Stimulated activated naive B cell treated with anti-CD40 and anti-IgM and Interleukin-4, amounts not matched to agents 10 μg/mL and 1 μg/mL and 100 μg/mL, for 72 hours (primary cell): ENCODE results near the gene BPIFB2.
A peak's percentile ranks its signal among the peaks of the same experiment; 100 is the strongest.

ENCODE experiments used
- ATAC-seq, 2 donors: fragments of 150-1000 bp; cut with Tn5 transposase; replicated peaks; 2 replicates each; pipeline ENCODE4 v1.10.0; 2021; ENCODE audit warnings: moderate library complexity in 1 of 2
- DNase-seq: peaks from one replicate; pipeline ENCODE4 v3.0.0; 2021
- H3K27ac Mint-ChIP-seq: one replicate; pipeline ENCODE4 v1.8.0; 2022; ENCODE audit warnings: mild to moderate bottlenecking, mixed read lengths
- H3K27me3 Mint-ChIP-seq, 2 donors: one replicate each; pipeline ENCODE4 v1.8.0; 2022; ENCODE audit warnings: mixed read lengths in 2 of 2
- H3K36me3 Mint-ChIP-seq, 2 donors: one replicate each; pipeline ENCODE4 v1.8.0; 2022; ENCODE audit warnings: mixed read lengths in 2 of 2, mild to moderate bottlenecking in 1 of 2
- H3K4me1 Mint-ChIP-seq, 2 donors: one replicate each; pipeline ENCODE4 v1.8.0; 2022; ENCODE audit warnings: mixed read lengths in 2 of 2, mild to moderate bottlenecking in 1 of 2
- H3K4me3 Mint-ChIP-seq, 2 donors: one replicate each; pipeline ENCODE4 v1.8.0; 2022; ENCODE audit warnings: mild to moderate bottlenecking in 2 of 2, mixed read lengths in 2 of 2, moderate library complexity in 1 of 2
- H3K9me3 Mint-ChIP-seq, 2 donors: one replicate each; pipeline ENCODE4 v1.8.0; 2022; ENCODE audit warnings: mixed read lengths in 2 of 2, mild to moderate bottlenecking in 1 of 2

The BPIFB2 gene

DNA sequence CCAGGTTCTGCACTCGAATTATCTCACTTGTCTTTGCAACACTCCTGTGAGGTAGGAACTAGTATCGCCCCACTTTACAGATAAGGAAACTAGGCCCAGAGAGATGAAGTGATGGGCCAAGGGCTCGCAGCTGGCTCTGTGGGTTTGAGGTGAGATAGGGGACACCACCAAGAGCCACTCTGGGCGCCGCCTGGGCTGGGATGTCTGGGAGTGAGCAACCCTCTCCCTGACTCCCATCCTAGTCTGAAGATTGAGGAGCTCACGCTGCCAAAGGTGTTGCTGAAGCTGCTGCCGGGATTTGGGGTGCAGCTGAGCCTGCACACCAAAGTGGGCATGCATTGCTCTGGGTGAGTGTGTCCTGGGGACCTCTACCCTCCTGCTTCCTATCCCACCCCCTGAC lies 51.6 kb downstream of the BPIFB2 start:
- Mint-ChIP-seq H3K27me3 (no peaks in the 10 kb centered on the region), H3K36me3 (no peaks in the 10 kb centered on the region), H3K4me1 (peaks cover 0 to 2% of the 10 kb centered on the region in 2 donors), H3K4me3 (no peak overlapping the region), H3K27ac (no peak overlapping the region), H3K9me3 (peaks cover 0 to 2% of the 10 kb centered on the region in 2 donors)
- ATAC-seq: no peak
- DNase-seq: no peak

DNA sequence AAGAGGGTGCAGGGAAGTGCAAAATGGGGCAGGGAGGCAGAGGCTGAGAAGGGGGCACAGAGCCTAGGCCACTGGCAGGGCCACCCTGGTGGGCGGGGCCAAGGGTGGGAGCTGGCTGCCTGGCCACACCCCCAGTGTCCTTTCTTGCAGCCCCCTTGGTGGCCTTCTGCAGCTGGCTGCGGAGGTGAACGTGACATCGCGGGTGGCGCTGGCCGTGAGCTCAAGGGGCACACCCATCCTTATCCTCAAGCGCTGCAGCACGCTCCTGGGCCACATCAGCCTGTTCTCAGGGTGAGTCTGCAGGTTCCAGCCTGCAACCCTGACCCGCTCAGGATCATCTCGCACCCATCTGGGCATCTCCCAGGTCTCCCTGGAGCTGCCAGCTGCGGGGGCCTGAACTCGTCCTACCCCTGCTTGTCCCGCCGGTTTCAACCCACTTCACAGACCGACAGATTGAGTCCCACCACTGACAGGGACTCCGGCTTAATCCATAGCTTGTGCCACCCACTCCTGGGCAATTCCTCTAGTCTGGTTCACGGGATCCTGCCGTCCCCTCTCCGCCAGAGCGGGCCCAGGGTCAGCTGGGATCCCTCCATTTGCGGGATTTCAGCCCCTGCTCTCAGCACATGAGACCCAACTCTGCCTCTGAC lies 52.4 kb downstream of the BPIFB2 start:
- Mint-ChIP-seq H3K27me3 (no peaks in the 10 kb centered on the region), H3K4me1 (peaks cover 0 to 2% of the 10 kb centered on the region in 2 donors), H3K36me3 (no peaks in the 10 kb centered on the region), H3K4me3 (no peak overlapping the region), H3K27ac (no peak overlapping the region), H3K9me3 (no peaks in the 10 kb centered on the region)
- DNase-seq (no peak), ATAC-seq (no peak)

DNA sequence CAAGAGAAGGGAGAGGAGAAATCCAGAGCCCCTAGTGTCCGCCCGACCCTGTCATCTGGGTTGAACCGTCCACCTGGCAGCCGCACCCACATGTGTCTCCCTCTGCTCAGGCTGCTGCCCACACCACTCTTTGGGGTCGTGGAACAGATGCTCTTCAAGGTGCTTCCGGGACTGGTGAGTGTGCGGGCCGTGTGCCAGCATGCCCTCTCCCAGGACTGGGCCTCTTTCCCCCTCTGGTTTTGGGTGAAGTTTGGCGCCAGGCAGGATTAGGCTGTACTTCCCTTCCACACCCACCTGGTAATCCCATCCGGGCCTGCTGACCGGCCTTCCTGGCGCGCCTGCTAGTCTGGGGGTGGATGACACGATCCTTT lies 54.1 kb downstream of the BPIFB2 start:
- DNase-seq: no peak
- Mint-ChIP-seq H3K36me3 (no peaks in the 10 kb centered on the region), H3K9me3 (no peaks in the 10 kb centered on the region)

DNA sequence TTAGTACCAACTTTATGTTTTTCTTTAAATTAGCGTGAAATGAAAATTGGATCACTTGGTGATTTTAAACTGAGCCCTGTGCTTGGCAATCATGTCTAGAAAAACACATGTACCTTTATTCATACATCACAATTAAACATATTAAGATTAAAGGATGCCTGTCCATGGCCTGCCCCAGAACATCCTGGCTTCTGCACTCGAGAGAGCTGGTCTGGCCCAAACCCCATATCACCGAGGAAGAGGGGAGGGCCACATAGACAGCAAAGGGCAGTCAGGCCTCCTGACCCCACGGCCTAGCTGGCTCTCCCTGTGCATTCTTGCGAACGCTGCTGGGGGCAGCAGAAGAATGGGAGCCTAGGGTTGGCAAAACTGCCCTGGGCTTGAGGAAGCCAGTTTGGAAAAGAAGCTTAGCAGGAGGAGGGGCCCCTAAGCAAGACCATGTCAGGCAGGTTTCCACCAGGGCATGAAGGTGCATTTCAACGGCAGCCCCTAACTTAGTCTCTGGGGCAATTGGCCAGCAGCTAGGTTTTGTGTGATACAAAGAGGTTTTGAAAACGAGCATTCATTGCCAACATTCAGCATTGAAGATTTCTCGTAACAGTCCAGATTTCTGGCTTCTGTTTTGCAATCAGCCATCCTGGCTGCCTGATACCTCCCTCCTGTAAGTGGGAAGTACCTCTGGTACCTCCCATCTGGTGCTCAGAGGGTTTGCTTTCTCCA lies 54.8 kb downstream of the BPIFB2 start:
- Mint-ChIP-seq H3K36me3 (no peaks in the 10 kb centered on the region), H3K27ac (no peak overlapping the region), H3K4me1 (no peaks in the 10 kb centered on the region), H3K9me3 (no peaks in the 10 kb centered on the region), H3K4me3 (no peak overlapping the region), H3K27me3 (no peaks in the 10 kb centered on the region)
- ATAC-seq (no peak), DNase-seq (no peak)

More for the DNA sequence above, 54.1 kb downstream of the BPIFB2 start:
- H3K27me3 Mint-ChIP-seq: no peaks in the 10 kb centered on the region
- H3K27ac Mint-ChIP-seq: no peak overlapping the region
- ATAC-seq: no peak
- H3K4me1 Mint-ChIP-seq: no peaks in the 10 kb centered on the region
- no peak overlapping the region for H3K4me3 Mint-ChIP-seq

DNA sequence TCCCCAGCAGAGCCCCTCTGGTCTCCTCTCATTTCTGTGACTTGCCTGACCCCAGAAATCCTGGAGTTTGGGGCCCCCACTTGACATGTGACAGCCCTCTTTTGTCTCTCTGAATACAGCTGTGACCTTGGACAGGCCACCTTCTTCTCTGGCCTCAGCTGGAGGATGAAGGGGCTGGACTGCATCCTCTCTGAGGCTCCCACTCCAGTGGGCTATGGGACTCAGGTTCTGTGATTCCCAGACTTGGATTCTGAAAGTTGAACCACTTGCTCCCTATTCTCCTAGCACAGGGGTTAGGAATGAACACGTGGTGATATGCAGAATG lies 55.3 kb downstream of the BPIFB2 start:
- no peak overlapping the region for H3K27ac Mint-ChIP-seq
- H3K4me3 Mint-ChIP-seq: no peak overlapping the region
- no peaks in the 10 kb centered on the region for H3K27me3 Mint-ChIP-seq
- no peak for DNase-seq
- no peaks in the 10 kb centered on the region for H3K4me1 Mint-ChIP-seq
- no peaks in the 10 kb centered on the region for H3K9me3 Mint-ChIP-seq
- ATAC-seq: no peak
- no peaks in the 10 kb centered on the region for H3K36me3 Mint-ChIP-seq

DNA sequence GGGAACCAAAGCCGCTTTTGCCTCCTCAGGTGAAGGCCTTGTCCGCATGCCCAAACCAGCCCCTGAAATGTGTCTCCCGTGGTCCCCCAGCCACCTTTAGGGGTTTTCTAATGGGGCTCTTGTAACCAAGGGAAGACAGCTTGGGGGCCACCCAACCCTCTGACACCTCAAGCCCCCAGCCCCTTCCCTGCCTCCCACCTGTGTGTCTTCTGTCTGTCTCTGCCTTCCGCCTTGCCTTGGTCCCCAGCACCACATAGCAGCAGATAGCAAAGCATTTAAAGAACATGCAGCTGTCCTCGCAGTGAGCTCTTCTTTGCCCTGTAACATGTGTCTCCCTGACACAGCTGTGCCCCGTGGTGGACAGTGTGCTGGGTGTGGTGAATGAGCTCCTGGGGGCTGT lies 55.8 kb downstream of the BPIFB2 start:
- H3K9me3 Mint-ChIP-seq: no peaks in the 10 kb centered on the region
- DNase-seq: no peak
- H3K36me3 Mint-ChIP-seq: no peaks in the 10 kb centered on the region
- ATAC-seq: no peak
- H3K27me3 Mint-ChIP-seq: no peaks in the 10 kb centered on the region
- no peak overlapping the region for H3K27ac Mint-ChIP-seq
- H3K4me1 Mint-ChIP-seq: no peaks in the 10 kb centered on the region
- no peak overlapping the region for H3K4me3 Mint-ChIP-seq

DNA sequence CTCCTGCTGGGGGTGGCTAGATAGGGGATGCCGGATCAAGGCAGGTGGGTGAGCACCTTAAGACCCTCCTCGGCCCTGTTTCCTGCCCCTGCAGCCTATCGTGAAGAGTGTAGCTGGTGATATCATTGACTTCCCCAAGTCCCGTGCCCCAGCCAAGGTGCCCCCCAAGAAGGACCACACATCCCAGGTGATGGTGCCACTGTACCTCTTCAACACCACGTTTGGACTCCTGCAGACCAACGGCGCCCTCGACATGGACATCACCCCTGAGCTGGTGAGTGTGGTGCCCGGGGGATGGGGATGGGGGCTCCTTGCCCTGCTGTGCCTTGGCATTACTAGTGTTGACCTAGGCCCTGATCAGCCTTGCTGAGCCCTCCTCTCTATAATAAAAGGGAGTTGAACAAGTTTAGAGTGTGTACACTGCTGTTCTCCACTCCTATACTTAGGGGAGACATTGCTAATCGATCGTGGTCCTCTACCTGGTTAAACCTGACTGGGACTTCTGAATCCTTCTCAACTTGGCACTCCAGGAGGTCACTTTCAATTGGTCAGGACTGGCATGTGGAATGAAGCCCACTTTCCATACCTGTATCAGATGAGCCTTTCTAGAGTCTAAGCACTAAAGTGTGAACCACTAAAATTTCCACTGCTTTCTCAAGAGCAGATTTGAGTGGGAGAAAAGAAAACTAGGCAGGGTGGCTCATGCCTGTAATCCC lies 57.2 kb downstream of the BPIFB2 start:
- Mint-ChIP-seq H3K4me1 (no peaks in the 10 kb centered on the region), H3K4me3 (no peak overlapping the region), H3K27me3 (peaks cover 0 to 6% of the 10 kb centered on the region in 2 donors), H3K27ac (no peak overlapping the region), H3K9me3 (no peaks in the 10 kb centered on the region), H3K36me3 (no peaks in the 10 kb centered on the region)
- DNase-seq (no peak), ATAC-seq (no peak)

DNA sequence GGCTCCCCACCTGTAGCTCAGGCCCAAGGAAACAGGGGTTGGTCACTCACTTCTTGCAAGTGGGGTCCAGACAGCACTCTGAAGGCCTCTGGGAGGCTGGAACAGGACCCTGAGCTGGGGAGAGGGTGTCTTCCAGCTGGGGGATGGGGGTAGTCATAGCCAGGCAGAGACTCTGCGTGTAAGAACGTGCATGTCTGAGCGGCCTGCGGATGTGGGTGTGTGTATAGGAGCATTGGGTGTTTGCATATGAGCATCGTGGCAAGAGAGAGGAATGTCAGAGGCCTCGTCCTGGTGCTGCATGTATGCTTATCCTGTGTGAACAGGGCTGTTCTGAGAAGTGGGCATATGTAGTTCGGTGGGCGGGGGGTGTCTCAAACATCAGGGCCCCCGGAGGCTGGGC lies 58.3 kb downstream of the BPIFB2 start:
- no peak overlapping the region for H3K27ac Mint-ChIP-seq
- no peaks in the 10 kb centered on the region for H3K9me3 Mint-ChIP-seq
- no peak for DNase-seq
- H3K4me3 Mint-ChIP-seq: no peak overlapping the region
- no peaks in the 10 kb centered on the region for H3K36me3 Mint-ChIP-seq
- no peak for ATAC-seq
- peaks cover 0 to 6% of the 10 kb centered on the region in 2 donors for H3K27me3 Mint-ChIP-seq
- peaks cover 0 to 2% of the 10 kb centered on the region in 2 donors for H3K4me1 Mint-ChIP-seq

DNA sequence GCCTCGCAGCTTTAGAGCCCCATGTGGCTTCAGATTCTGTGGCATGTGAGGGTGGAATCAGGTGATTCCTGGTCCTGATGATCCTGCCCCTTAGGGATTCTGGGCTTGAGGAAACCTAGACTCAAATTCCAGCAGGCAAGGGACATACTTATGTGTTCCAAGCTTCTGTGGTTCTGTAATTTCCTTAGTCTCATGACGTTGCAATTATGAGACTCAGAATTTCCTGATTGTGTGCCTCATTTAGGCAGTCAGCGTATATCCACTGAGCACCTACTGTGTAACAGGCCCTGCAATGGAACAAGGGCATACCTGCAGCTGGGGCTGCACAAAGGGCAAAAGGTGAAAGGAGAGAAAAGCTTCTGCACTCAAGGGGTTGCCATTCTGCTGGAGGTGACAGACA lies 60.3 kb downstream of the BPIFB2 start:
- Mint-ChIP-seq H3K4me3 (no peak overlapping the region), H3K36me3 (no peaks in the 10 kb centered on the region), H3K4me1 (peaks cover 0 to 2% of the 10 kb centered on the region in 2 donors), H3K9me3 (no peaks in the 10 kb centered on the region), H3K27ac (no peak overlapping the region), H3K27me3 (peaks cover 0 to 6% of the 10 kb centered on the region in 2 donors)
- no peak for ATAC-seq
- DNase-seq: no peak

DNA sequence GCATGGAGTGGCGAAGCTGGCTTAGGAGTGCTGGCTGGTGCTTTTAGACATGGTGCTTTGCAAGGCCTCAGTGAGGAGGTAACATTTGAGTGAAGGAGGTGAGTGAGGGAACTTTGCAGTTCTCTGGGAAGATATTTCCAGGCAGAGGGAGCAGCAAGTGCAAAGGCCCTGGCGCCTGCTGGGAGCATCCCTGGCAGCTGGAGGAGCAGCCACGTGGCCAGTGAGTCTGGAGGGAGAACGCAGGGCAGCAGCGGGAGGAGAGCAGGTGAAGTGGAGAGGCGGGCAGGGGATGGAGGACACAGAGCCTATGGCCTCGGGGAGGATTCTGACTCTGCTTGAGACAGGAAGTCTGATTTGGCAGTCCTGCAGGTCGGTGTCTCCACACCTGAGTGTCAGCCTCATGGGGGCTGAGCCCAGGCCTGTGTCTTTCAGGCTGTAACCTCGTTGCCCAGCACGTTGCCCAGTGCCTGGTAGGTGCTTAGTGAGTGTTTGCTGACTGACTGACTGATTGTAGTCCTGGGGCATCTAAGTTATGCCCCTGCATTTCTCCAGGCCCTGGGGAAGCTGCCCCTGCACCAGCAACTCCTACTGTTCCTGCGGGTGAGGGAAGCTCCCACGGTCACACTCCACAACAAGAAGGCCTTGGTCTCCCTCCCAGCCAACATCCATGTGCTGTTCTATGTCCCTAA lies 60.9 kb downstream of the BPIFB2 start:
- H3K27me3 Mint-ChIP-seq: peaks cover 0 to 6% of the 10 kb centered on the region in 2 donors
- no peak overlapping the region for H3K4me3 Mint-ChIP-seq
- peaks cover 0 to 2% of the 10 kb centered on the region in 2 donors for H3K4me1 Mint-ChIP-seq
- no peaks in the 10 kb centered on the region for H3K36me3 Mint-ChIP-seq
- DNase-seq (no peak), ATAC-seq (no peak)
- no peaks in the 10 kb centered on the region for H3K9me3 Mint-ChIP-seq
- H3K27ac Mint-ChIP-seq: no peak overlapping the region

DNA sequence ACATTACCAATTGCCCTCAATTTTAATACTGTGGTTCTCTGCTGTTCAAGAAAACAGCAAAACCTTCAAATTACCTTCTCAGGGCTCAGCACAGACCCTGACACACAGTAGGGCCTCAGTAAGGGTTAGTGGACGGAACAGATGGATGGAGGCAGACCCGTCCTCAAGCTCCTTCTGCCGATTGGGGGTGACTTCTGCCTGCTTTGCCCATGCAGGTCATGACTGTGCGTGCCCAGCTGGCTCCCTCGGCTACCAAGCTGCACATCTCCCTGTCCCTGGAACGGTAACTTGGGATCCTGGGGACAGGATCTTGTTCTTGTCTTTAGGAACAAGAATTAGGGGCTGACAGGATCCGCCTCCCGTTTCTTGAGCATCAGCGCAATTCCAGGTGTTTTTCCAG lies 62.2 kb downstream of the BPIFB2 start:
- ATAC-seq: no peak
- H3K27me3 Mint-ChIP-seq: peaks cover 7 to 9% of the 10 kb centered on the region in 2 donors
- no peaks in the 10 kb centered on the region for H3K36me3 Mint-ChIP-seq
- DNase-seq: no peak
- H3K9me3 Mint-ChIP-seq: no peaks in the 10 kb centered on the region
- H3K4me1 Mint-ChIP-seq: peaks cover 0 to 2% of the 10 kb centered on the region in 2 donors
- peak overlapping the region; percentile 65 for H3K27ac Mint-ChIP-seq
- no peak overlapping the region for H3K4me3 Mint-ChIP-seq

DNA sequence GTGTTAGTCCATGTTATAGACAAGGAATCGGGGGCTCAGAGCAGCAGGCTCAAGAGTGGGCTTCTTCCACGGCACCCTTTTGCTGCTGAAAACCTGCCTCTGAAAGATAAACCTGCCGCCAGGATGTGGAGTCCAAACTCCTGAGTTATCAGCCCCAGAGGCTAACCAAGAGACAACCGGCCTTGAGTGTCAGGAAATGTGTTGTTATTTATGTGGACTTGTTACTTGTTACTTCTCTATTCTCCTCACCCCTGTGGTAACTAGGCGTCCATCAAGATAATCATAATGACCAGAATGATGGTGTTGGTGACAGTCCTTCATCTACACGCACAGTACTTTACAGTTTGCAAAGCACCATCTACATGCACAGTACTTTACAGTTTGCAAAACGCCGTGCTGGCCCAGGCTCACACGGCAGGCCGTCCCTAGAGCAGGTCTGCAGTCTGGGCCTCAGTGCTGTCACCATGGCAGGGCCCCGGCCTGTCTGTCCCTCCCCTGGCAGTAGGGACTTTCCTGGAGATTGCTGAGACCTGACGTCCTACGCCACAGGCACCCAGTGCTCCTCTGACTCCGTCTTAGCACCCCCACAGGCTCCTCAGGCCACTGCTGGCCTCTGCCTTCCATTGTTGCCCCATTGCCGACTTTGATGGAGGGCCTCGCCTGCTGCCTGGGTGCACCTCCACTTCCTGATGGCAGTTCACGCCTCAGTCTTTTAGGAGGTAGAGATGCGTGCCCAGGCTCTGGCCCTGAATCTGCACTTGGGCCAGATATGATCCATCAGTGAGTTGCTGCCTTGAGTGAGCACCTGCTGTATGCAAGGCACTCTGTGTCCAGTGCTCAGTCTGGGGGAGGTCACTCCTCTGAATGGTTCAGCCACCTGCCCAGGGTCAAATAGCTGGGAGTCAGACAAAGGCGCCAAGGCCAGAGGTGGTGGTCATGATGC lies 62.9 kb downstream of the BPIFB2 start:
- H3K36me3 Mint-ChIP-seq: no peaks in the 10 kb centered on the region
- no peak overlapping the region for H3K27ac Mint-ChIP-seq
- H3K27me3 Mint-ChIP-seq: peaks cover 12 to 16% of the 10 kb centered on the region in 2 donors
- no peak for ATAC-seq
- no peak for DNase-seq
- H3K4me3 Mint-ChIP-seq: no peak overlapping the region
- peaks cover 0 to 2% of the 10 kb centered on the region in 2 donors for H3K4me1 Mint-ChIP-seq
- H3K9me3 Mint-ChIP-seq: no peaks in the 10 kb centered on the region

DNA sequence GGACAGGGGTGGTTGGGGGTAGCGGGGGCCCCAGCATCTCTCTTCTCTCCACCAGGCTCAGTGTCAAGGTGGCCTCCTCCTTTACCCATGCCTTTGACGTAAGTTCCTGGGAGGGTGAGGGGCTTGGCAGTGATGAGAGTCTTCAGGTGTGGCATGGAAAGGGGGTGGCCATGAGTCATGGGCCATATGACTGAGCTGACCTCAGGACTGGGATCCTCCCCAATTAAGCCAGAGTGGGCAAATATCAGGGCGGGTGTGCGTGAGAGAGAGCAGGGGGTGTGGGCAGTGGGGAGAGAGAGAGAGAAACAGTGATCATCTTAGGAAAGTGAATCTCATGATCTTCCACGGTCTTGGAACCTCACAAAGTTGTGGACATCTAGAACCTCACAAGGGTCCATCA lies 63.7 kb downstream of the BPIFB2 start:
- Mint-ChIP-seq H3K4me3 (no peak overlapping the region), H3K36me3 (no peaks in the 10 kb centered on the region), H3K27ac (peak overlapping the region; percentile 26), H3K27me3 (peaks cover 18 to 21% of the 10 kb centered on the region in 2 donors), H3K4me1 (peaks cover 0 to 2% of the 10 kb centered on the region in 2 donors), H3K9me3 (no peaks in the 10 kb centered on the region)
- DNase-seq (no peak), ATAC-seq (no peak)

DNA sequence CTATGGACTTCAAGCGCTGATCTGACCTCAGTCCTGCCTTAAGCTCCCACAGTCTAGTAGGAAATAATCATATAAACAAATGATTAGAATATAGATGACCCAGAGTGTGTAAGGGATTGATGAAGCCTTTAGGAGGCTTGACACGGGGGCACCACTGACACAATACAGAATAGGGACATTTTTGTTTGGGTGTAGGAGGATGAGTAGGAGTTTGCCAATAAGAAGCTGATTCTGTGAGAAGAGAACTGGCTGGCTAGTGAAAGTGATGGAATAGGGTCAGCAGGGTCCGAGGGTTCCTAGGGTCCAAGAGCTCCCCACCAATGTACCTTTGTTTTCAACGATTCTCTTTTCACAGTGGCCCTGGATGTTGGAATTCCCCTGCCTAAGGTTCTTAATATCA lies 64.9 kb downstream of the BPIFB2 start:
- Mint-ChIP-seq H3K27ac (no peak overlapping the region), H3K27me3 (peaks cover 18 to 21% of the 10 kb centered on the region in 2 donors), H3K4me3 (no peak overlapping the region), H3K36me3 (no peaks in the 10 kb centered on the region), H3K9me3 (no peaks in the 10 kb centered on the region), H3K4me1 (peaks cover 0 to 2% of the 10 kb centered on the region in 2 donors)
- DNase-seq (no peak), ATAC-seq (no peak)
